Fibroblast of pulmonary artery (primary cell): ENCODE measurements around the gene GLP1R.

ENCODE experiments used
- DNase-seq: peaks from one replicate; pipeline ENCODE4 v3.0.0-alpha.2; 2010; ENCODE audit warnings: low read depth
- H3K4me3 ChIP-seq: replicated peaks from 2 replicates; pipeline ENCODE4 v1.5.1; 2011; ENCODE audit warnings: low read depth, mild to moderate bottlenecking, control low read depth, low read length, moderate library complexity
- CTCF ChIP-seq: IDR thresholded peaks from 2 replicates; pipeline ENCODE4 v1.5.1; 2011; ENCODE audit warnings: mild to moderate bottlenecking, control low read depth, low read length, inconsistent platforms; ENCODE audit errors: missing control alignments

The GLP1R gene

GRCh38 chr6:39074486-39074885, 25.9 kb downstream of the GLP1R start:
- no peak overlapping the region for H3K4me3 ChIP-seq
- no peak for DNase-seq
- no peak for TF ChIP-seq CTCF

DNA sequence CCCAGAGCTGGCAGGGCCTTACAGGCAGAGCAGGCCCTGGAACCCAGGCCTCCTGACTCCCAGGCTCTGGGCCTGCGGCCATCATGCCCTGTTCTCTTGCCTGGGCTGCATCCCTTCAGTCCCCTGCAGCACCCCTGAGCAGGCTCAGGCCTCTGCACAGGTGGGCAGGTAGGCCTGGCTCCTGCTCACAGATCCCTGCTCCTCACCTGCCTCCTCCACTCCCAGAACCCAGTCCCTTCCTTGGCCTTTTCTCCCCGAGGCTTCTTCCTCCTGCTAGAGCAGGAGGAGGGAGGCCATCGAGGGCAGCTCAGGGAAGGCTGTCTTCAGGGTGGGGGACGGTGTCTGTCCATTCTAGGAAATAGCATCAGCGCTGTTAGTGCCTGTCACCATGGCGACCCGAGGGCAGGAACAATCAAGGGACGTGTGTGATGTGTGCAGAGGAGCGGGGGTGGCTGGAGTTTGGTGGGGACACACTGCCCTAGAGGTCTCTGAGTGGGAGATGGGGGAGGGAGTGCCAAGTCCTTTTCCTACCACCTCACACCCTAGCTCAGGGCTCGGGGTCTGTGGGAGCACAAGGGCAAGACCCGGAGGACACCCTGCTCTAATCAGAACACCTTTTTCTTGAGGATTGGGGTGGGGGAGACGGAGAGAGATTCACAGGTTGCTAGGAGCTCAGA, 26.6 kb downstream of the GLP1R start:
- DNase-seq, result no peak
- no peak overlapping the region for H3K4me3 ChIP-seq
- no peak for TF ChIP-seq CTCF

DNA sequence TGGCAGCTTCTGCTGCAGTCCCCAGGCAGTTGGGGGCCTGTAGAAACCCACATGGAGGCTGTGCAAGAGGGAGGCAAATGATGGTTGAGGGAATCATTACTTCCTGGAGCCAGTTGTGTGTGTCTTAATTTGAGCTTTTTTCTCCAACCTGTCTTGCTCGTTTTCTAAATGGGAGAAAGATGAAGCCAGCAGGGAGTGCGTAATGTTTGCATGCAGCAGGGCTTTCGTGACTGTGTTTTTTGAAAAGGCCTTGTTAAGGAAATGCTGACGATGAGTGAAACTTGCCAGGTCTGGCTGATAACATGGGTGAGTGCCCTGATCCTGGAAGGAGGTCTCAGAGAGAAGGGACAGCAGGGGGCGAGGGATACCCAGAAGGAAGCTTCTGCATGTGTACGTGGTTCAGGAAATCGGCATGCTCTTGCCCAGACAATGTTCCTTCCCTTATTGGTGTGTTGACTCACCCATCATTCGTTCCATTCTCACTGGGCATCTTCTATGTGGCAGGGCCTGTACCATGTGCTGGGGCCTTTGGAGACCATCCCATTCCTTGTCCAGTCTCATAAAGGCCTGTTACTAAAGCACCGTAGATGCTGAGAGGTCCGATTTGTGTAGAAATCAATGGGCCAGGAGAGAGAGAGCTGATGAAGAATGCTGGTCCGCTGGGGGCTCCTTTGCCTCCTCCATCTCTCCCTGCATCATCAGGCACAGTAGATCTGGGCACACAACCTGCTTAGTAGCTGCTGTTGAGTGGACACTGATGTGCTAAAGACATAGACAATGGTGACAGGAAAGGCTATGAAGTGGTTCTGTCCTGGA, 27.4 kb downstream of the GLP1R start:
- no peak overlapping the region for H3K4me3 ChIP-seq
- DNase-seq, result no peak
- no peak for TF ChIP-seq CTCF

GRCh38 chr6:39076623-39077535, 28.3 kb downstream of the GLP1R start:
- DNase-seq, result no peak
- H3K4me3 ChIP-seq, result no peak overlapping the region
- TF ChIP-seq CTCF, result no peak

DNA sequence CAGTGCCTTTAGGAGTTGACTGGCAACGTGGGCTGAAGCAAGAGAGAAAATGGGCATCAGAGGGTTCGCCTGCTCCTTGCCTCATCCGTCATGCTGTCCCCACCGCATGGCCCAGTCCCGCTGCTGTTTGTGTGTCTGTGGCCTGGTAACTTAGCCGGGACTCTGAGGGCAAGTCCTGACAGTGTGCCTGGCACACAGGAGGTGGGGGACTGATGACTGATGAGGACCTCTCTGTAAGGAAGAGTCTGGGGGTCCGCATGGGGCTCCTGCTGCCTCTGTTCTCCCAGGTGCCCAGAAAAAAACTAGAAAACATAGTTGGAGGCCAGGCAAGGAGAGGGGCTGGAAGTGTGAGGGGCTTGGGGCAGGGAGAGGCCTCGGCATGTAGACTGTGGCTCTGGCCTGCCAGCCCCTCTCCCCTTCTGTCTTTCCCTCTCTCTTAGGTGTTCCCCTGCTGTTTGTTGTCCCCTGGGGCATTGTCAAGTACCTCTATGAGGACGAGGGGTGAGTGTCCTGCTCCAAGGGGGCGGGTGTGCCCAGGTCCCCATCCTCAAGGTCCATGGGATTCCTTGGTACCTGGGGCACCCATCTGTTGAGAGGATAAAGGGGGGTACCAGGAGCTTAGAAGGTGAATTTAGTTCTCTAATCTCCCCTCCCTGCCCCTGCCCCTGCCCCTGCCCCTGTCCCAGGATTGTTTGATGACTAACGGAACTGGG, 29.5 kb downstream of the GLP1R start:
- TF ChIP-seq CTCF, result no peak
- no peak for DNase-seq
- no peak overlapping the region for H3K4me3 ChIP-seq

DNA sequence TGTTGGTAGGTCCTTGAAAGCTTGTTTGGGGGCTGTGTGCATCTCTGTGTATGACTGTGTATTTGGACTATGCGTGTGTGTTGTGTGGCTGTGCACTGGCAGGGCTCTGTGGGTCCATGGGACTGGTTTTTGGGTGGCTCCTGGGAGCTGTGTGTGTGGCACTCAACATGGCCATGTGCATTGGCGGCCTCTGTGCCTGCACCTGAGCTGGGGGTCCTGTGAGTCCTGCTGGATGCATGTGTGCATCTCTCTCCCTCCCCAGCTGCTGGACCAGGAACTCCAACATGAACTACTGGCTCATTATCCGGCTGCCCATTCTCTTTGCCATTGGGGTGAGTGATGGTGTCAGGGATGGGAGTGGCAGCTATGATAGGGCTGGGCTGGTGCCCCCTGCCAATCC, 30.1 kb downstream of the GLP1R start:
- no peak for TF ChIP-seq CTCF
- H3K4me3 ChIP-seq, result no peak overlapping the region
- no peak for DNase-seq
